RWPE1 (cell line): ENCODE results near the gene ENDOD1.

Experiments used
- CTCF ChIA-PET: fragments of 350-600 bp; sonication (Branson Sonifier 250); formaldehyde crosslinking; extraction: SDS; loops from one replicate; lab custom pipeline; 2021; lab: Yijun Ruan, JAX
- POLR2A ChIA-PET: fragments of 400-600 bp; formaldehyde crosslinking; extraction: SDS; loops from one replicate; lab custom pipeline; 2020; ENCODE audit warnings: antibody characterized with exemption; ENCODE audit not compliant: low non-redundant PET; lab: Yijun Ruan, JAX
- DNase-seq: peaks from one replicate; pipeline ENCODE4 v3.0.0; 2012; ENCODE audit warnings: low spot score
- H3K27ac ChIP-seq: fragments of 450-650 bp; 2 replicates; pipeline ENCODE4 v1.5.1; 2017
- CTCF ChIP-seq: fragments of 450-650 bp; conservative IDR thresholded peaks from 2 replicates; pipeline ENCODE4 v1.5.1; 2017; ENCODE audit warnings: low read depth, mild to moderate bottlenecking

Gene ENDOD1

DNA sequence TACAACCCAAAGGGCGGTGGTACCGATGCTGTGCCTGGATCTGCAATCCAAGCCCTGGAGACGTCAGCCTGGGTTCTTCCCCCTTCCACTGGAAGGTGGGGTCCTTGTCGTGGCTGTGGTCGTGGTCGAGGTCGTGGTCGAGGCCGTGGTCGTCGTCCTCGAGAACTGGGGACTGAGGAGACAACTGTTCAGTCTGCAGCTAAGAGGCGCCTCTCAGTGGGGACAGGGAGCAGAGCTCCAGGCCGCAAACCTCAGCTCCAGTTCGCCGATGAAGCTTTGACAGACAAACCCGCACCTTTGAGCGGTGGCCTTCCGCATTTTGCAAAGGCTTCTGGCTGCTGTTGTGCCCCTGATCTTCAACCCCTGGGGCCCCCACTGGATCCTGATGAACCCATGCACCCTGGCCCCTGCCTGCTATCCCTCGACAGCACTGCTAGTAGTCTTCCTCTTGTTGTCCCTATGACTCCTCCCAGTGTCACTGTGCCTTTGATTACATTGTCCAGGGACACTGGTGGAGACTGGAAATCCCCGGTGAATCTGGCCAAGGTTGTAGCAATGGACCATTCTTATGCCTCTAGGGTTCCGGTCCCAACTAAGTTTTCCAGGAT lies 38.9 kb upstream of the ENDOD1 start:
- ChIA-PET CTCF (no interaction called here), POLR2A (no interaction called here)
- no peak overlapping the region for H3K27ac ChIP-seq
- no peak for TF ChIP-seq CTCF
- no peak for DNase-seq

- POLR2A ChIA-PET, result no interaction called here
- TF ChIP-seq CTCF, result no peak
- CTCF ChIA-PET, result no interaction called here
- no peak for DNase-seq
- no peak overlapping the region for H3K27ac ChIP-seq
These were observed 35.3 kb upstream of the ENDOD1 start for GRCh38 chr11:95054356-95054755.

- ChIA-PET CTCF (interaction anchor here (1.0 kb wide), 1 partner anchor 12 kb away, joined by 3 read pairs; no protein-coding TSS in a partner anchor), POLR2A (no interaction called here)
- no peak for TF ChIP-seq CTCF
- H3K27ac ChIP-seq, result no peak overlapping the region
- no peak for DNase-seq
These were observed 34.3 kb upstream of the ENDOD1 start for GRCh38 chr11:95055283-95055897.

DNA sequence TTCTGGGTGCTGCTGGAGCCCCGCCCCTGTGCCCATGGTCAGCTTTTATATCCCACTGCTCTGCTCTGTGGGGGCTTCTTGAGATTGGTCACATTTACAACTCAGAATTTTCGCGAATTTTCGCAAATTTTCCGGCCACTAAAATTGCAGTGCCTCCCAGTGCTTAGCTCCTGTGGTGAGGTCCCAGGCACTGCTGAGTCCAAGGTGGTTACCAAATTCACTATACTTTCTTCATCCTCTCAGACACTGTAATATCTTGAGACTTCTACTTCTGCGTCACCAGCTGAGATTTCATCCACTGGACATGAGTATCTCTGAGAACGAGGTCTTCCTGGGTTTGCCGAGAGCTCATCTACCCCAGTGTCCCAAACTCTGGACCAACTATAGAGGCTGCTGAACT lies 31.7 kb upstream of the ENDOD1 start:
- ChIA-PET CTCF (no interaction called here), POLR2A (no interaction called here)
- H3K27ac ChIP-seq, result no peak overlapping the region
- TF ChIP-seq CTCF, result no peak
- no peak for DNase-seq

GRCh38 chr11:95058621-95059020 lies 31.0 kb upstream of the ENDOD1 start:
- no peak for TF ChIP-seq CTCF
- CTCF ChIA-PET, result no interaction called here
- no peak for DNase-seq
- POLR2A ChIA-PET, result no interaction called here
- no peak overlapping the region for H3K27ac ChIP-seq

DNA sequence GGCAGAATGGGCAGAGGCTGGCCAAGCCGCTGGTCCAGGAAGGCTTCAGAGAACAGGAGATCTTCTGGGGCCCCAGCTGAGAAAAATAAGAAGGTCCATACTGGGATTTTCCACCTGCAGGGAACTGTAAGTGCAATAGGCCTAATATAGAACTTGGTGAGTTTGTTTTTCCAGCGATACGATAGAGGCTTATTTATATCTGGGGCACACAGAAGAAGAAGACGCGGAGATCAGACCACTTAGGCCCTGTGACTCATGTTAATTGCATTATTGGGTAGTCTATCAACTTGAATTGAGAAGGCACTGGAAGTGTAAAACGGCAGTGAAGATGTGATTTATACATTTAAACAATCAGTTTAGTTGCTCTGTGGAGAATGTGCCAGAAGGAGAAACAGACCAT lies 30.6 kb upstream of the ENDOD1 start:
- ChIA-PET CTCF (no interaction called here), POLR2A (no interaction called here)
- DNase-seq, result no peak
- no peak overlapping the region for H3K27ac ChIP-seq
- no peak for TF ChIP-seq CTCF
